ENCODE results near the gene OSBP2. TPM values are rescaled to one million over a fixed set of nuclear protein-coding genes. Genes with fewer than 3 reads are reported as not detected.

Gene OSBP2
- polyA plus RNA-seq, 4 donors, result 4.7 to 7.3 (median 6.8) TPM

DNA sequence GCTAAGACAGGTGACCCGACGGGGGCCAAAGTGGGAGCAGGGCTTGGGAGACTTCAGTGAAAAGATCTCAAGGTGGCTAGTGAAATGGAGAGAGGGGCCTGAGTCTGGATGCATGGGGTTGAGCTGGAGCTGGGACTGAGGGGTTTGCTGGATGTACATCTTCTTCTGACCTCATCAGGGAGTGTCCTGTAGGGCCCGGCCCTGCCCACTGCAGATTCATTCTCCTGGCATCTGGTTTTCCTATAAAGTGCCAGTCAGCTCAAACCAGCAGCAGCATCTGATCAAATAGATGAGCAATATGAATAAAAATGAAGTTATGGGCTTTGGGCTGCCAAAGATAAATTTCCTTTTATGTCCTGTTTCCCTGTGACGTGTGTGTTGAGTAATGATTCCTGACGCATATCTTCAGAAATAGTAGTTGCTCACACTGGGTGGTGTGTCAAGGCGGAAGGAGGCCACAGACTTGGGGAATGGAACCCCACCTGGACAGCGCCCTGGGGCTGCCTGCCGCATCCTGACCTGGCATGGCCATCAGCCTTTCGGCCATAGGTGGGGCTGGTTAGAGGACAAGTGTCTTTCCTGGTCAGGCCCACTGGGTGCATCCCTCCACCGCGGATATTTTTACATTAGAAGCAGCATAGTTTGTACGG lies 135.4 kb downstream of the OSBP2 start:
- no peak for DNase-seq (ENCODE audit: low read depth in 4 of 4, low spot score in 2 of 4)

DNA sequence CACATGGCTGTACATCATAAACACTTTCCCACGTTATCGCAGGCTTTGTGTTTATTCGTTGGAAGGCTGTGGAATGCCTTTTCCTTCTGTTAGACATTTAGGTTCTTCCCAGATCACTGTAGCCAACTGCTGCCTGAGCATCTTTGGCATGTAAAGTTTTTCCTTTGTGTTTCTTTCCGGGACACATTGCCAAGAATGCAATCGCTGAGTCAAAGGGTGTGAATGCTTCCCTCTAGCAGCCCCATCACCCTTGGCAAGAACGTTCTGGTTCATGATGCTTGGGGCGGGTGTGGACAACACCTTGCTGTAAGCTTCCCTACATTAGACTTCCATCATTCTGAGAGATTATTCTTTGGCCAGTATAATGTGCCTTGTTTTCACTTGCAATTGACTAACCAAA lies 136.2 kb downstream of the OSBP2 start:
- DNase-seq (ENCODE audit: low read depth in 4 of 4, low spot score in 2 of 4), result no peak

DNA sequence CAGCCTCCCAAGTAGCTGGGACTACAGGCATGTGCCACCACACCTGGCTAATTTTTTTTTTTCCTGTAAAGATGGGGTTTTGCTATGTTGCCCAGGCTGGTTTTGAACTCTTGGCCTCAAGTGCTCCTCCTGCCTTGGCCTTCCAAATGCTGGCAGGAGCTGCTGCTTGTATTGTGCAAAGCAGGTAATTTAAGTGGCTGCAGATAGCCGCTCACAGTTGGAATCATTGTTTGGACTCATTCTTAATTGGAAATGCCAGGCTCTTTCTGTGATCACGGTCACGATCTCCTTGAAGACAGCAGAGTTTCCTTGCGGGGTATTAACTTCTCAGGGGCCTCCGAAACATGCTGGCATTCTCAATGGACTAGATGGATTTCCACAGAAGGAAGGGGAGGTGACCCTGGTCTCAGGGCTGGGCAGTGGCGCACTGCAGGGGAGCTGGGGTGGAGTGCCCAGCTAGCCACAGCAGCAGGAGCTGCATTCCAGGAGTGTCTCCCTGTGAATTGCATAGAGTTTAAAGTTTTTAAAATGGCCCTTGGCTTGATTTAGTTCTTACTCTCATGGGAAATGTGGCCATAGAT lies 137.8 kb downstream of the OSBP2 start:
- DNase-seq (ENCODE audit: low read depth in 4 of 4, low spot score in 2 of 4), result no peak

DNA sequence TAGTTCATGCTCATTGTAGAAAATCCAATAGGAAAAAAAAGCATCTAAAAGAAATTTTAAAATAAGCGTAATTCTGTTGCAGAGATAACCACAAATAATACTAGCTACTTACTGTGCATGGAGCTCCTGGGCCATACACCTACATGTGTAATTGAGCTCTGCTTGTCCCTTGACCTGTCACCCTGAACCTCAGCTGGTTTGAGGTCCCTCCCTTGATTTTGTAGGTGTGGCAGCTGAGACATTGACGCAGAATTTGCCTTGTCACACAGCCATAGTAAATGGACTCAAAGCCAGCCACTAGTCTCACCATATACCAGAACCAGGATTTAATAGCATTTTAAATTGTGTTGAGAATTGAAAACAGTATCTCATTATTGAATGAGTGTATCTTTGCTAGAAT lies 138.6 kb downstream of the OSBP2 start:
- DNase-seq (ENCODE audit: low read depth in 4 of 4, low spot score in 2 of 4), result no peak

DNA sequence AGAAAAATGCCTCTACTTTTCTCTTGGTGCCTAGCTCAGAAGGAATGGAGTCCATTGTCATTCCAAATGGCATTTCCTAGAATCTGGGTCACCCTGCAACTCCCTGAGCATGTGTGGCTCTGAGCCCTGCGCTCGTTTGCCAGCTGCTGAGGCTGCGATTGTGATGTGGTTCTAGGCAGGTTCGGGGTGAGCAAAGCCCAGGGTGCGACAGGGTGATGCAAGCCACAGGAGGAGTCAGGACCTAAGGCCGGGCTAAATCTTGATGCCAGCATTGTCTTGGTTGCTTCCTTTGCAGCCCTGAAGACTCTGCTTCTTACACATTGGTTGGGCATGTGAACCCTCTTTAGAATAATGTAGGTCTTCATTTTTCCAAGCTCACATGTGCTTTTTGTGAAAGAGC lies 142.9 kb downstream of the OSBP2 start:
- DNase-seq (ENCODE audit: low read depth in 4 of 4, low spot score in 2 of 4), result no peak

DNA sequence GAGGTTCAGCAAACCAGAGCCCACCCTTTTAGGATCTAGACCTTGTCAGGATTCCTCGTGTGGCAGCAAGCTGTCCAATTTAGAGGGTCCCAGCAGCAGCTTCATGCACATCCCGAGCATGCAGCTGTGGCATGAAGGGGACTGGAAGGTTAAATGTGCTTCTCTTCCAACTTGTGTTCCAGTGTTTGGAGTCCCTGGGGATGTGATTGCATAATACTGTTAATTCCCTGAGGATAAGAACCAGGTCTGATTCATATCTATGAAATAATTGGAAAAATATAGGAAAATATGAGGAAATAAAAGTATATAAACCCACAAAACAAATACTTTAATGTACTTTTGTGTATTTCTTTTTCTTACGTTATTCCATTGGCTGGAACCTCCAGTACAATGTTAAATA lies 143.4 kb downstream of the OSBP2 start:
- DNase-seq (ENCODE audit: low read depth in 4 of 4, low spot score in 2 of 4), result no peak

DNA sequence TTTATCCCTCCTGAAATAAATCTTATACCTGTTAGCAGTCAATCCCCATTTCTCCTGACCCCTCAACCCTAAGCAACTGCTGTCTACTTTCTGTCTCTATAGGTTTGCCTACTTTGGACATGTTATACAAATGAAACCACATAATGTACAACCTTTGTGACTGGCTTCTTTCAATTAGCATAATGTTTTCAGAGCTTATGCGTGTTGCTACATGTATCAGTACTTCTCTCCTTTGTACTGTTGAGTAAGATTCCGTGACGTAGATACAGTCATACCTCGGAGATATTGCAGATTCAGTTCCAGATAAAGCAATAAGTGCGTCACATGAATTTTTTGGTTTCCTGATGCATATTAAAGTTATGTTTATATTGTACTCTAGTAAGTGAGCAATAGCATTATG lies 146.6 kb downstream of the OSBP2 start:
- no peak for DNase-seq (ENCODE audit: low read depth in 4 of 4, low spot score in 2 of 4)

DNA sequence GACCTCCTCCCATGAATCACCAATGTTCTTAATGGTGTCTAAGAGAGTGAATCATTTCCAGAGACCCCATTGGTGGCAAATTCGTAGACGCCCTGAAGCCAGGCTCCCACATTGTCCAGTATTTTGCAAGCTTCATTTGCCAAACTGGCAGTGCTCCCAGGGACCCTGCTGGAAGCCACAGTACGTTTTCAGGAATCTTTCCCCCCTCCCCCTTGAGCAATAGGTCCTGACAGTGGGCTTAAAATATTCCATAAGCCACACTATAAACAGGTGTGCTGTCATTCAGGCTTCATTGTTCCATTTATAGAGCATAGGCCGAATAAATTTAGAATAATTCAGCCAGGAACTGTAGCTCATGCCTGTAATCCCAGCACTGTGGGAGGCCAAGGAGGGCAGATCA lies 148.6 kb downstream of the OSBP2 start:
- DNase-seq (ENCODE audit: low read depth in 4 of 4, low spot score in 2 of 4), result no peak

DNA sequence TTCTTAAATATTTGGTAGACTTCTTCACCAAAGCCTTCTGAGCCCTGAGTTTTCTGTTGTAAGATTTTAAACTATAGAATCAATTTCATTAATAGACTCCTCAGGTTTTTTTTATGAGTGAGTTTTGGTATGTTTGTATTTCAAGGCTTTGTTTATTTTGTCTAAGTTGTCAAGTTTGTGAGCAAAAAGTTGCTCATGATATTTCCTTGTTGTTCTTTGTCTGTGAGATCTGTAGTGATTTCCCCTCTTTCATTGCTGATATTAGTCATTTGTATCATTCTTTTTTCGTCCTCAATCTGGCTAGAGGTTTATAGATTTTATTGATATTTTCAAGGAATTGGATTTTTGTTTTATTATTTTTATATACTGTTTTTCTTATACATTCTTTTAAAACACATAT lies 152.9 kb downstream of the OSBP2 start:
- no peak for DNase-seq (ENCODE audit: low read depth in 4 of 4, low spot score in 2 of 4)

DNA sequence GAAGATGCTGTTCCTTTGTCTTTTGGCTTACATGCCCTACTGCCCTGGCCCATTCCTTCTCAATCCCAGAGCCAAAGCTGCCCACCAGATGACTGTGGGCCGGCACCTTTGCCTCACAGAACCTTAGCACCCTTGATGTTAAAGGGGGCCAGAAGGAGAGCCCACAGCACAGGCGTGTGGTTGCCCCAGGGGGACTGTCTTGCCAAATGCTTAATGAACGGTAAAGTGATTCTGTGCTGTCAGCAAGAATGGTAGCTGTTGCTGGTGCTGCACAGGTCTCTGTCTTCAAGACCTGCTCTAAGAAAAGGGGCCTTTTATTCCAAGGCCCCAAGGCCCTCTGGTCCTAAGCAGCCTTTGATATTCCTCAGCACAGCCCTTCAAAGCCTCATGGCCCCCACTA lies 160.6 kb downstream of the OSBP2 start:
- no peak for DNase-seq (ENCODE audit: low read depth in 4 of 4, low spot score in 2 of 4)

DNA sequence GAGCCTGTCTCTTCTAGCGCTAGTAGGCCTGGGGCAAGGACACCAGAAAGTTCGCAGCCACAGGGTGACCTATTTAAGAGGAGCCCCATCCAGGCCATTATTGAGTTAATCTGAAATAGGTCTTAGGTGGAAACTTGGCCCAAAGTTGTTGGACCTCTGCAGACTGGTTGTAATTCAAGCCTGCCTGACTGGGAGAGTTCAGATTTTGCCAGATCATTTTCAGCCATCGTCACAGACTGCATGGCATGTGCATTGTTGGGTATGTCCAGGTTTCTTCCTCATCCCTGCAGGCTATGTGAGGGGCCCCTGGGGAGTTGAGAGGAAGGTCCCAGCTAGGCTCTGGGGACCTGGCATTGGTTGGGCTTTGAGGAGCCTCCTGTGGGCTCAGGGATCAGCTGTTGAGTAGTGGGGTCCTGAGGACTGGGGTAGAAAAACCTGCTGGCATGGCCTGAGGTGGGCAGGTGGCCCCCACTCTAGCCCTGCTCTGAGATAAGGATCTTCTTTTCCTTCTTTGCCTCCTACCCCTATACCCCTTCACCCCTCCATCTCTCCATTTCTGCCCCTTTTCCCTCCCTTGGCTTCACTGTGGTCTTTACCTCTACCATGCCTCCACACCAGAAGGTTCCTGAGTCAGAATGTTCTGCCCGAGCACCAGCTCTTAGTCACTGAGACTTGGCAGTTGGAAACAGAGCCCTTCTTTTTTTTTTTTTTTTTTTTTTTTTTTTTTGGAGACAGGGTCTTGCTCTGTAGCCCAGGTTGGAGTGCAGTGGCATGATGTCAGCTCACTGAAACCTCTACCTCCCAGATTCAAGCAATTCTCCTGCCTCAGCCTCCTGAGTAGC lies 161.2 kb downstream of the OSBP2 start:
- no peak for DNase-seq (ENCODE audit: low read depth in 4 of 4, low spot score in 2 of 4)

DNA sequence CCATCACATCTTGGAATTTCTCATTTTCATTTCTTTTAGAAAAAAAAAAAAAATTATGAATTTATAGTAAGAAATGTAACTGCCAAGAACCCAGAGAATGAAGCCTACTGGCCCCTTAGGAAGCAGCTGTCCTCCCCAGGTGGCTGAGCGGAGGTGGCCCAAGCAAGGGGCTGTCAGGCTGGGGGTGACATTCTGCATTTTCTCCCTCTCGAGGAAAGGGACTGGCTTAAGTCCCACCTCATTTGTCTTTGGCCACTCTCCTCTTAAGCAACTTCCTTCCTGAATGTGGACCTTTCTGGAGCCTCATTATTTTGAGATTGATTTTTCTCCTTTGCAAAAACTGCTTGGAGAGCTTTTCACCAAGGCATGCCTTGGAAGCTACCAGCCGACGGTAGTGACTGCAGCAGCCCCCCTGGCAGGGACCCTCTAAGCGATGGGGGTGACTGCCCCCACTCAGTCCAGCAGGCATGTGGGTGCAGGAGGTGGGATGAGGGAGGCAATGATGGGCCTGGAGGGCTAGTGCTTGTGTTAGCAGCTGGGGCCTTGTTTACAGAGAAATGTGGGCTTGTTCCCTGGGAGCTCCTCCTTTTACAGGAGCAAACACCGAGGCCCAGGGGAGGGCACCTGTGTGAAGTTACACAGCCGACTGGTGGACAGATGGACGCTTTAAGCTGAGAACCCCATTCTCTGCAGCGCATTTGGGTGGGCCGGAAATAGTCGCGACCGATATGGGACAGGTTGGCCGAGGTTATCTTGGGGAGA lies 162.2 kb downstream of the OSBP2 start:
- no peak for DNase-seq (ENCODE audit: low read depth in 4 of 4, low spot score in 2 of 4)

DNA sequence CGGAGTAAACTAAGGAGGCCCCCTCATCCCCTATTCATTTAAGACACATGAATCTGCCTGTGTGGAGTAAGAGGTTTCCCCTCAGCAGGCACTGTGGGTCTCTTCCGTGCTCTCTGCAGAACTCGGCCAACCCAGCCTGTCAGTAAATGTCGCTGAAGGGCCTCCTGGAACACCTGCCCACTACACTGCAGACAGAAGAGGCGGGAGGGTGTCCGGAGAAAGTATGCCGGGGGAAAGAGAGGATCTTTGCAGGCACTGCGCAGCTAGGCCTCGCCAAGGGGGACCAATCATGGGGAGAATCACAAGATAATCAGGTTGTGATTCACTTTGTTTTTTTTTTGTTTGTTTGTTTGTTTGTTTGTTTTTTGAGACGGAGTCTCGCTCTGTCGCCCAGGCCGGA lies 163.1 kb downstream of the OSBP2 start:
- no peak for DNase-seq (ENCODE audit: low read depth in 4 of 4, low spot score in 2 of 4)

DNA sequence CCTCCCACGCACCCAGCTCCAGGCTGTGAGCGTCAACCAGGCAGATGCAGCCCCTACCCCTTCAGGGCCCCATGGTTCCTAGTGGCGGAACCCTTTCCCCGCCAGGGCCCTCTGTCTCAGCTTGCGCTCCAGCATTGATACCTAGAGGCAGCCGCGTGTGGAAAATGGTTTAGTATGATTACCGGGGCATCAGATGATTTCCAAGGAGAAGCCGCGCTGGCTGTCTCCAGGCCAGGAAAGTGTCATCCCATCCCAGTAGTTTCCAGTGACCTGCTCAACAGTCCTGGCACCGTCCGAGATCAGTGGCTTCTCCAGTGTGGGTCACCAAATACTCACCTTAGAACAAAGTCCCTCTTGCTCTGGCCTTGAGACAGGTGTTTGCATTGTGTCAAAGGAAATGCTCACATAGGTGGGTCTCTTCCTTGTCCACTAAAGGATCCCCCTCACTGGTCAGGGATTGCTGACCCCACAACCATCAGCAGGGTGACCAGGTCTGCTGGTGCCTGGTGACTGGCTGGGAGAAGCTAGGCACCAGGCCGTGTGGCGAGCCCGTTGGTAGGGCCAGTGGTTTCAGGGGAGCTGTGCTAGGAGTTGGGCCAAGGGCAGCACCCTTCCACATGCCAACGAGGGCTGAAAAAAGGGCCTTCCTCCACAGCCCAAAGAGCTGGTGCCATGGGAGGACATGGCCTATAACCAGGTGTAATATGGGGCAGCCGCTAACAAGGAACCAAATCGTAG lies 164.5 kb downstream of the OSBP2 start:
- no peak for DNase-seq (ENCODE audit: low read depth in 4 of 4, low spot score in 2 of 4)

DNA sequence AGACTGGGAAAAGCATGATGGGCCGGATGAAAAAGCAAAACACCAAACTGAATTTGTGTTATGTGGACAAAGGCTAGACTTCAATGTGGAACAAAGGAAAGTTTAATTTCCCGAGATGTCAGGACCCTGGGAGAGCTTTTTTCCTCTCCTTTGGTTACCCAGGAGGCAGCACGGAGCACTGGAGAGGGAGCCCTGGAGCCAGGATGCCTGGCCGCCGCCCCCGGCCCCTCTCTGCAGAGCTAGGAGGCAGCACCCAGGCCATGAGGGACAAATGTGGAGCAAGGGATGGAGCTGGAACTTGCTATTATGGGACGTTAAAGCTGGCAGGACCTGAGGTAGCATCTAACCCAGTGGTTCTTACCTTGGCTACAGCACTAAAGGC lies 165.0 kb downstream of the OSBP2 start:
- no peak for DNase-seq (ENCODE audit: low read depth in 4 of 4, low spot score in 2 of 4)

DNA sequence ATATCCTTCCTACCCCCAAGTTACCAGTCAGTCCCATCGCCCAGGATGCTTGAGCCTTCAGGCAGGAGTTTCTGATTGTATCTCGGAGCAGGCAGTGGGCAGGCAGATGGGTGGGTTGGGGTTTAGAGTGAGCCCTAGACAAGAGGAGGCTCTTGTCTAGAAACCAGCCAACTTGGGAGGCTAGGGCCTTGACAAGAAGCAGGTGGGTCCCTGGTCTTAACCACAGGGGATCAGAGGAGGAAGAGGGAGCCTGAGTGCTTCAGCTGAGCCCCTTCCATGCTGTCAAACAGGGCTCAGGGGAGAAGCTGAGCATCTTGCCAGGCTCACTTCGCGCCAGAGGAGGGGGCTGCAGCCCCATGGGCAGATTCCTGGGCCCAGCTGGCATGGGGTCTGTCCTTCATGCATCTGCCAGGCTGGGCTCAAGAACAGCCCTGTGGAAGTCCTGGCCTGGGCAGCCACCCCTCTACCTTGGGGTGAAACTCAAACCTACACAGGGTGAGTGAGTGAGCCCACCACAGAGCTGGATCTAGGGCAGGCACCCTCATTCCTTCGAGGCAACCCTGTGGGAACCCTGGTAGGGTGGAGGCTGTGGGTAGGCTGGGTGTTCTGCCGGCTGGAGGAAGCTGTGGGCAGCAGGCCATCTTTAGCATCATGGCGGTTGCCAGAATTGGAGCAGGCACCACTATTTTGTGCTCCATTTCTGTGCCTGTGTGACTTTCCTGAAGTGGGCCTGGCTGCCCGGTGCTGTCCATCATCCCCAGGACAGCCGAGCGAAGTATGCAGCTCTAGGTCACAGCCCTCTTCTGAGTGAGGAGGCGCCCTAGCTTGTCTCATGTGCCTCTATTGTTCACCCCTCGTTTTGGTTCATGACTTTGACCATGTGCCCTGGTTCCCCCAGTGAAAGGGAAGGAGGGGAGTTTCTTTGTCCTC lies 165.8 kb downstream of the OSBP2 start:
- DNase-seq (ENCODE audit: low read depth in 4 of 4, low spot score in 2 of 4), result no peak

DNA sequence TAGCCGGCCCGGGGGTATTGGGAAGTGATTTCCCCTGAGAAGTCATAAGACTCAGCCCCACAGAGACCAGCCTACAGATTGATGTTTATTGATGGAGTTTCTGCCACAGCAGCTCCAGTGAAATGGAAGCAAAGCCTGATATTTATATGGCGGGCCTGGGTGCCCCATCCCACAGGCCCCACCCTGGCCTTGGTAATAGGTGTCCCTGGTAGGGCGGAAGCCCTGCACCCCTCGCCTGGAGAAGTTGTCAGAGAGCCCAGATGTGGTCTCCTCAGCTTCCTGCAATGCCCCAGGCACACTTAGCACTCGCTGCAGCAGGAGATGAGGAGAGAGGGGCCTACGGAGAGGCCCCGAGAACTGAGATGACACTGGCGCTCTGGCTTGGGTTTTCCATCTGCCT lies 166.5 kb downstream of the OSBP2 start:
- no peak for DNase-seq (ENCODE audit: low read depth in 4 of 4, low spot score in 2 of 4)

DNA sequence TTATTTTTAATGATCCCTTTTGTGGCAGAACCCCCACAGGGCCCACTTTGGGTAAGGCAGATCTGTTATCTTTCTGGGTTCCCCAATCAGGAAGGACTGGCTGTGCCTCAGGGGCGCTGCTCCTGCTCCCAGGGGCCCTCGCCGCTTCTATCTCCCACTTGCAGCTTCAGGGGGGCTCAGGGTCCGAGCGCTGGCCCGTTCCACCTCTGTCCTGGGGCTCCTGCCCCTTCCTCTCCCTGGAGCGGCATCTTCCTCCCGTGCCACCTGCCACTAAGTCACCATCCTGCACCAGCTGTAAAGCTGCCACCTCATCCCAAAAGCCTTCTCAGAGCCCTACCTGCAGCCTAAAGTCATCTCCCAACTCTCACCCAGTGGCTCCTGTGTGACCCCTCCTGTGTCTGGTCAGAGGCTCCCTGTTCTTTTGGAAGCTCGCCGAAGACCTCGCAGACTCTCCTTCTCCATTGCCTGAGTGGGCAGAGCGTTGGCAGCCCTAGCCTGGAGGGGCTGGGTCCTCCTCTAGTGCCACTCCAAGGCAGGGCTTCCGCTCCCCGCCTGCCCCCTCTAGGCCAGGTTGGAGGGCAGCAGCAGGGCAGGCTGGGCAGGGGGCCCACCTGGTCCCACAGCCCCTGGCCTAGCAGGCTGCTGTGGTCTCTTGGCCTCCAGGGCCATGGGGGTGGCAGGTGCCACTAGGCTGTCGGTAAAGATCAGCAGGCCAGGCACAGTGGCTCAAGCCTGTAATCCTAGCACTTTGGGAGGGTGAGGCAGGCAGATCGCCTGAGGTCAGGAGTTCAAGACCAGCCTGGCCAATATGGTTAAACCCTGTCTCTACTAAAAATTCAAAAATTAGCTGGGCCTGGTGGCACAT lies 167.2 kb downstream of the OSBP2 start:
- no peak for DNase-seq (ENCODE audit: low read depth in 4 of 4, low spot score in 2 of 4)

All from left renal cortex interstitium (tissue), 4 donors.